ENCODE data around the gene SLC46A3.
"Not testable (repeated sequence)": the region's sequence is repeated elsewhere in the genome, so short reads cannot be mapped to it uniquely, and the experiment has no call there.

Gene SLC46A3

GRCh38 chr13:28704282-28704681, 14.5 kb downstream of the SLC46A3 start:
- no peak overlapping the region for H3K4me3 ChIP-seq (replicated peaks; ENCODE audit: insufficient read depth, low read length)
- TF ChIP-seq, protein P1, sequence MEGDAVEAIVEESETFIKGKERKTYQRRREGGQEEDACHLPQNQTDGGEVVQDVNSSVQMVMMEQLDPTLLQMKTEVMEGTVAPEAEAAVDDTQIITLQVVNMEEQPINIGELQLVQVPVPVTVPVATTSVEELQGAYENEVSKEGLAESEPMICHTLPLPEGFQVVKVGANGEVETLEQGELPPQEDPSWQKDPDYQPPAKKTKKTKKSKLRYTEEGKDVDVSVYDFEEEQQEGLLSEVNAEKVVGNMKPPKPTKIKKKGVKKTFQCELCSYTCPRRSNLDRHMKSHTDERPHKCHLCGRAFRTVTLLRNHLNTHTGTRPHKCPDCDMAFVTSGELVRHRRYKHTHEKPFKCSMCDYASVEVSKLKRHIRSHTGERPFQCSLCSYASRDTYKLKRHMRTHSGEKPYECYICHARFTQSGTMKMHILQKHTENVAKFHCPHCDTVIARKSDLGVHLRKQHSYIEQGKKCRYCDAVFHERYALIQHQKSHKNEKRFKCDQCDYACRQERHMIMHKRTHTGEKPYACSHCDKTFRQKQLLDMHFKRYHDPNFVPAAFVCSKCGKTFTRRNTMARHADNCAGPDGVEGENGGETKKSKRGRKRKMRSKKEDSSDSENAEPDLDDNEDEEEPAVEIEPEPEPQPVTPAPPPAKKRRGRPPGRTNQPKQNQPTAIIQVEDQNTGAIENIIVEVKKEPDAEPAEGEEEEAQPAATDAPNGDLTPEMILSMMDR (IDR thresholded peaks at IDR 0.05; ENCODE audit: insufficient read depth, low read length): no peak
- TF ChIP-seq GABPA (IDR thresholded peaks at IDR 0.05; ENCODE audit: low read depth) (no peak), SPI1 (IDR thresholded peaks at IDR 0.05; ENCODE audit: borderline replicate concordance, low read depth) (no peak), POLR2AphosphoS5 (IDR thresholded peaks at IDR 0.05; ENCODE audit: low read depth) (no peak)
- TF ChIP-seq, protein P2, sequence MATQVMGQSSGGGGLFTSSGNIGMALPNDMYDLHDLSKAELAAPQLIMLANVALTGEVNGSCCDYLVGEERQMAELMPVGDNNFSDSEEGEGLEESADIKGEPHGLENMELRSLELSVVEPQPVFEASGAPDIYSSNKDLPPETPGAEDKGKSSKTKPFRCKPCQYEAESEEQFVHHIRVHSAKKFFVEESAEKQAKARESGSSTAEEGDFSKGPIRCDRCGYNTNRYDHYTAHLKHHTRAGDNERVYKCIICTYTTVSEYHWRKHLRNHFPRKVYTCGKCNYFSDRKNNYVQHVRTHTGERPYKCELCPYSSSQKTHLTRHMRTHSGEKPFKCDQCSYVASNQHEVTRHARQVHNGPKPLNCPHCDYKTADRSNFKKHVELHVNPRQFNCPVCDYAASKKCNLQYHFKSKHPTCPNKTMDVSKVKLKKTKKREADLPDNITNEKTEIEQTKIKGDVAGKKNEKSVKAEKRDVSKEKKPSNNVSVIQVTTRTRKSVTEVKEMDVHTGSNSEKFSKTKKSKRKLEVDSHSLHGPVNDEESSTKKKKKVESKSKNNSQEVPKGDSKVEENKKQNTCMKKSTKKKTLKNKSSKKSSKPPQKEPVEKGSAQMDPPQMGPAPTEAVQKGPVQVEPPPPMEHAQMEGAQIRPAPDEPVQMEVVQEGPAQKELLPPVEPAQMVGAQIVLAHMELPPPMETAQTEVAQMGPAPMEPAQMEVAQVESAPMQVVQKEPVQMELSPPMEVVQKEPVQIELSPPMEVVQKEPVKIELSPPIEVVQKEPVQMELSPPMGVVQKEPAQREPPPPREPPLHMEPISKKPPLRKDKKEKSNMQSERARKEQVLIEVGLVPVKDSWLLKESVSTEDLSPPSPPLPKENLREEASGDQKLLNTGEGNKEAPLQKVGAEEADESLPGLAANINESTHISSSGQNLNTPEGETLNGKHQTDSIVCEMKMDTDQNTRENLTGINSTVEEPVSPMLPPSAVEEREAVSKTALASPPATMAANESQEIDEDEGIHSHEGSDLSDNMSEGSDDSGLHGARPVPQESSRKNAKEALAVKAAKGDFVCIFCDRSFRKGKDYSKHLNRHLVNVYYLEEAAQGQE (IDR thresholded peaks at IDR 0.05; ENCODE audit: insufficient replicate concordance, low read depth): no peak
- DNase-seq (ENCODE audit: low read depth in 1 of 2, low spot score in 1 of 2): no peak
- no peak overlapping the region for H3K27ac ChIP-seq (replicated peaks)
- H3K27me3 ChIP-seq (ENCODE audit: insufficient read depth, poor library complexity, severe bottlenecking): peaks cover 5% of the 10 kb centered on the region

DNA sequence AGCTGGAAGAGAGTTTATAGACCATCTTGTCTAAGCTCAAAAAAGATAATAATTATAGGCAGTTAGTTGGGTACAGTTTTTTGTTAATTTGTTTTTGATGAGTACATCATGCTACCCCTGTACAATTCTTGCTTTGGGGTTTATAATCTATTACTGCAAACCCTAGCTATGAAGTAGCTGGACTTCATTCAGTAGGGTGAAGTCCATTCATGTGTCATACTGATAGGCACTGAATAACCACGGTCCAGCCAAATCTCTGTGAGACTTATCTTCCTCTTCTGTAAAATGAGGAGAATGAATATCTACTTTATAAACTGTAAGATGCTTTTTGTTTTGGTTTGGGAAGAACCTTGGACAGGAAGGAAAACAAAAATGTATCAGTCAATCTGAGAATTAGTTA, 19.5 kb downstream of the SLC46A3 start:
- no peak overlapping the region for H3K4me3 ChIP-seq (replicated peaks; ENCODE audit: insufficient read depth, low read length)
- DNase-seq (ENCODE audit: low read depth in 1 of 2, low spot score in 1 of 2): no peak
- TF ChIP-seq POLR2AphosphoS5 (IDR thresholded peaks at IDR 0.05; ENCODE audit: low read depth): no peak
- TF ChIP-seq SPI1 (IDR thresholded peaks at IDR 0.05; ENCODE audit: borderline replicate concordance, low read depth): no peak
- TF ChIP-seq GABPA (IDR thresholded peaks at IDR 0.05; ENCODE audit: low read depth): no peak
- TF ChIP-seq, protein P1 (IDR thresholded peaks at IDR 0.05; ENCODE audit: insufficient read depth, low read length): no peak
- TF ChIP-seq, protein P2 (IDR thresholded peaks at IDR 0.05; ENCODE audit: insufficient replicate concordance, low read depth): no peak

GRCh38 chr13:28697441-28697840, 21.3 kb downstream of the SLC46A3 start:
- H3K27ac ChIP-seq (replicated peaks): no peak overlapping the region
- H3K4me3 ChIP-seq (replicated peaks; ENCODE audit: insufficient read depth, low read length): no peak overlapping the region
- no peak for DNase-seq (ENCODE audit: low read depth in 1 of 2, low spot score in 1 of 2)

More for the DNA sequence above, 19.5 kb downstream of the SLC46A3 start:
- Histone ChIP-seq H3K27me3 (ENCODE audit: insufficient read depth, poor library complexity, severe bottlenecking) (peaks cover 12% of the 10 kb centered on the region), H3K27ac (replicated peaks) (no peak overlapping the region)

DNA sequence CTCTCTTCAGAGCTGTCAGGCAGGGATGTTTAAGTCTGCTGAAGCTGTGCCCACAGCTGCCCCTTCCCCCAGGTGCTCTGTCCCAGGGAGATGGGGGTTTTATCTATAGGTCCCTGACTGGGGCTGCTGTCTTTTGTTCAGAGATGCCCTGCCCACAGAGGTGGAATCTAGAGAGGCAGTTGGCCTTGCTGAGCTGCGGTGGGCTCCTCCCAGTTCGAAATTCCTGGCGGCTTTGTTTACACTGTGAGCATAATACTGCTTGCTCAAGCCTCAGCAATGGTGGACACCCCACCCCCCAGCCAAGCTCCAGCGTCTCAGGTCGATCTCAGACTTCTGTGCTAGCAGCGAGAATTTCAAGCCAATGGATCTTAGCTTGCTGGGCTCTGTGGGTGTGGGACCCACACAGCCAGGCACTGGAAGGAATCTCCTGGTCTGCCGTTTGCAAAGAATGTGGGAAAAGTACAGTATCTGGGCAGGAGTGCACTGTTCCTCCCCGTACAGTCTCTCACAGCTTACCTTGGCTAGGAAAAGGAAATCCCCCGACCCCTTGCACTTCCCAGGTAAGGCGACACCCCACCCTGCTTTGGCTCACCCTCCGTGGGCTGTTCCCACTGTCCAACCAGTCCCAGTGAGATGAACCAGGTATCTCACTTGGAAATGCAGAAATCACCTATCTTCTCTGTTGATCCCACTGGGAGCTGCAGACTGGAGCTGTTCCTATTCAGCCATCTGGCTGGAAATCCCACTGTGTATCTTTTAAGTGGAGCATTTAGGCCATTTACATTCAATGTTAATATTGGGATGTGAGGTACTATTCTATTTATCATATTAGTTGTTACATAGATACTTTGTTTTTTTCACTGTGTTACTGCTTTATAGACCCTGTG, 24.9 kb downstream of the SLC46A3 start:
- not testable (repeated sequence) for DNase-seq (ENCODE audit: low read depth in 1 of 2, low spot score in 1 of 2); H3K4me3 ChIP-seq (replicated peaks; ENCODE audit: insufficient read depth, low read length); H3K27ac ChIP-seq (replicated peaks)
- peaks cover 16% of the 10 kb centered on the region for H3K27me3 ChIP-seq (ENCODE audit: insufficient read depth, poor library complexity, severe bottlenecking)

More at GRCh38 chr13:28697441-28697840, 21.3 kb downstream of the SLC46A3 start:
- peaks cover 15% of the 10 kb centered on the region for H3K27me3 ChIP-seq (ENCODE audit: insufficient read depth, poor library complexity, severe bottlenecking)
- TF ChIP-seq, protein P1 (IDR thresholded peaks at IDR 0.05; ENCODE audit: insufficient read depth, low read length): no peak
- TF ChIP-seq, protein P2 (IDR thresholded peaks at IDR 0.05; ENCODE audit: insufficient replicate concordance, low read depth): no peak
- TF ChIP-seq GABPA (IDR thresholded peaks at IDR 0.05; ENCODE audit: low read depth) (no peak), SPI1 (IDR thresholded peaks at IDR 0.05; ENCODE audit: borderline replicate concordance, low read depth) (no peak), POLR2AphosphoS5 (IDR thresholded peaks at IDR 0.05; ENCODE audit: low read depth) (no peak)

Data from HL-60 (cell line).